IPS-18c (cell line): ENCODE data around the gene C19orf33.
A peak's percentile ranks its signal among the peaks of the same experiment; 100 is the strongest.
"Not testable (repeated sequence)": the region's sequence is repeated elsewhere in the genome, so short reads cannot be mapped to it uniquely, and the experiment has no call there.

Experiments
- H3K4me3 ChIP-seq: 2 replicates; pipeline ENCODE4 v1.7.0; 2013; ENCODE audit warnings: low read depth, mild to moderate bottlenecking, low read length, moderate library complexity; ENCODE audit not compliant: insufficient read depth
- H3K9me3 ChIP-seq: one replicate; pipeline ENCODE4 v1.6.1; 2013; ENCODE audit warnings: mild to moderate bottlenecking, low read length, moderate library complexity; ENCODE audit not compliant: control insufficient read depth, insufficient read depth

Gene C19orf33

DNA sequence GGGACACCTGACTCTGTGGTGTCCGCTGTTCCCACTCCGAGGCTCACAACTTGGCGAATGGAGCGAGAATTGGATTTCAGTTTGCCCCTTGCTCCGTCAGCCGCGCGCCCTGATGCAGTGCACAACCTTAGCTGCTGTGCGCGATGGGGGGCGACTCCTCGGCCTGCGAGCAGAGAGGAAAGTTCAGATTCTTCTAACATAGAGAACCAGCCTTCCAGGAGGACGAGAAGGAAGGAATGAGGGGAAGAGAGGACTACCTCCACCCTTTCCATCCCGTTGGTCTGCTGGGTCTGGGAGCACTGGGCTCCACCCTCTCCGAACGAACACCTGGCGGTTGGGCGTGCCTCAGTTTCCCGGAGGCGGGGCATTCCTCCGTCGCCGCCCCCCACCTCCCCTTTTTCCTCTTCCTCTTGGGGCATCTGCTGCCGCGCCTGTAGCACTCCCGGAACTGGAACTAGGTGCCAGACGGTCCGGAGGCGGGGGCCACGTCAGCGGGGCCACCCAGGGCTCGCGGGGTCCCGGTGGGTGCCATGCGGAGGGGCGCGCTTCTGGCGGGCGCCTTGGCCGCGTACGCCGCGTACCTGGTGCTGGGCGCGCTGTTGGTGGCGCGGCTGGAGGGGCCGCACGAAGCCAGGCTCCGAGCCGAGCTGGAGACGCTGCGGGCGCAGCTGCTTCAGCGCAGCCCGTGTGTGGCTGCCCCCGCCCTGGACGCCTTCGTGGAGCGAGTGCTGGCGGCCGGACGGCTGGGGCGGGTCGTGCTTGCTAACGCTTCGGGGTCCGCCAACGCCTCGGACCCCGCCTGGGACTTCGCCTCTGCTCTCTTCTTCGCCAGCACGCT lies 15.6 kb downstream of the C19orf33 start, which contains the start of gene KCNK6:
Gene KCNK6 (plus strand): TSS at position 425 of the 838 bp plus-strand sequence. CDS start 106 bp downstream, at position 531.
- Histone ChIP-seq H3K9me3 (no peaks in the 10 kb centered on the region), H3K4me3 (peak within 1 kb of the TSS; percentile 71)

DNA sequence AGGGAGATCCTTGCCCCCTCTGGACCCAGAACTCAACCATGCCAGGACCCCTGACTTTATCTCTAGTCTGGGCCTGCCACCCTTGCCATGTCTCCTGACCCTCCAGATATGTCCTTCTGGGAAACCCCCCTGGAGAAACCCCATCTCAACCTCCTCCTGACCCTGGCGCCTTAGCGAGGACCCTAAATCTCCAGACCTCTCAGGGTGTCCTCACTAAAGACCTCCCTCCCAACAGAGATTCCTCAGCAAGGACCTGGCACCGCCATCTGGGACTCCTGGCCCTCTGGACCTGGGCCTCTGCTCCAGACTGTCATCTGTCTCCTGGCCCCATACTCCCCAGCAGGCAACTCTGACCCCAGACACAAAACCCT lies 16.9 kb downstream of the C19orf33 start:
- Histone ChIP-seq H3K4me3 (no peak overlapping the region; the same call in 1 of the 2 replicates), H3K9me3 (no peaks in the 10 kb centered on the region)

DNA sequence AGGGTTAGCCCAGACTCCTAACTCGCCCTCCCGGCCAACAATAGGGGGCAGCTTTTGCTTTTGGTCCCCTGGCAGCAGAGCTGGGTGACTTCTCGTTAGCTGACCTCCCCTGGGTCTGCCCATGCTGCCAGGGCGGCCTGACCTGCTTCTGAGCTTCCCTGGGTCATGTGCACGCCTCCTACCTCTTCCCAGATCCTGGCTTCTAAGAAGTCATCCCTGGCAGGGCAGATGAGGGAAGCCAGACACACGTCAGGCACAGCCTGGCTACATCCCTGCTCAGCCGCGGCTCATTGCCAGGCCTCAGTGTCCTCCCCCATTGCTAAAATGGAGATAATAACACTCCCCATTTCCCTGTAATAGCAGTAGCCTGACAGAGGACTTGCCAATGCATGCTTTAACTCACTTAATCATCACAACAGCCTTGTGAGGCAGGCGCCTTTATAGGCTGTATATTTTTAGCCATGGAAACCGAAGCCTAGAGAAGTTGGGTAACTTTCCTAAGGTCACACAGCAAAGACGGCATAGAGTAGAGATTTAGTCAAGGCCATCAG lies 17.7 kb downstream of the C19orf33 start:
- Histone ChIP-seq H3K9me3 (no peaks in the 10 kb centered on the region), H3K4me3 (no peak overlapping the region)

DNA sequence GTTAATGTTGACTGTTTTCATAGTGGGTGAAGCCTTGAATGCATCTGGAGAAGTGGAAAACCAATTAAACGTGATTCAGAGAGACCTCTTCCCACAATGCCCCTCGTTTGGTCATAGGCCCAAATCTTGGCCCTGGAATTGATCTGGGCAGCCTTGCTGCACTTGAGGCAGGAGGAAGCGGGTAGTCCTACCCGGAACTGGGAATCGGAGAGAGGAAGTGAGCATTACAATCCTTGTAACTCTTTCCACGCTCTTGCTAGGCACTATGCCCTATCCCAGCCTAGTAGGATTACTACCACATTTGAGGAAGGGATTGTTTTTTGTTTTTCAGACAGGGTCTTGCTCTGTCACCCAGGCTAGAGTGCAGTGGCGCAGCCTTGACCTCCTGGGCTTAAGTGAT lies 19.2 kb downstream of the C19orf33 start:
- Histone ChIP-seq H3K9me3 (no peaks in the 10 kb centered on the region), H3K4me3 (no peak overlapping the region)

DNA sequence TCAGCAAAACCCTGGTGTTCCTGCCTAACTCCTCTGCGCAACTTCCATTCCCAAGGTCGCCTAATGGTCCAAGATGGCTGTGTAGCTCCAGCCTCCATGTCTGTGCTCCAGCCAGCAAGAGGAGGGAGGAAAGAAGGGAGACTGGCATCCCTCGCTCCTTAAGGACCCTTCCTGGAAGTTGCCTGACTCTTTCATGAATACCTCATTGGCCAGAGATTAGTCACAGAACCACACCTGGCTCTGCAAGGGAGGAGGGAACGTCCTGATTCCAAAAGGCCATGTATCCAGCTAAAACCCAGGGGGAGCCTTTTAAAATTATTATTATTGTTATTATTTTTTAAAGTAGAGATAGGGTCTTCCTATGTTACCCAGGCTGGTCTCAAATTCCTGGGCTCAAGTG lies 20.4 kb downstream of the C19orf33 start:
- Histone ChIP-seq H3K9me3 (no peaks in the 10 kb centered on the region), H3K4me3 (no peak overlapping the region)

DNA sequence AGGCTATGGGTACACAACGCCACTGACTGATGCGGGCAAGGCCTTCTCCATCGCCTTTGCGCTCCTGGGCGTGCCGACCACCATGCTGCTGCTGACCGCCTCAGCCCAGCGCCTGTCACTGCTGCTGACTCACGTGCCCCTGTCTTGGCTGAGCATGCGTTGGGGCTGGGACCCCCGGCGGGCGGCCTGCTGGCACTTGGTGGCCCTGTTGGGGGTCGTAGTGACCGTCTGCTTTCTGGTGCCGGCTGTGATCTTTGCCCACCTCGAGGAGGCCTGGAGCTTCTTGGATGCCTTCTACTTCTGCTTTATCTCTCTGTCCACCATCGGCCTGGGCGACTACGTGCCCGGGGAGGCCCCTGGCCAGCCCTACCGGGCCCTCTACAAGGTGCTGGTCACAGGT lies 22.5 kb downstream of the C19orf33 start:
- Histone ChIP-seq H3K4me3 (no peak overlapping the region), H3K9me3 (no peaks in the 10 kb centered on the region)

DNA sequence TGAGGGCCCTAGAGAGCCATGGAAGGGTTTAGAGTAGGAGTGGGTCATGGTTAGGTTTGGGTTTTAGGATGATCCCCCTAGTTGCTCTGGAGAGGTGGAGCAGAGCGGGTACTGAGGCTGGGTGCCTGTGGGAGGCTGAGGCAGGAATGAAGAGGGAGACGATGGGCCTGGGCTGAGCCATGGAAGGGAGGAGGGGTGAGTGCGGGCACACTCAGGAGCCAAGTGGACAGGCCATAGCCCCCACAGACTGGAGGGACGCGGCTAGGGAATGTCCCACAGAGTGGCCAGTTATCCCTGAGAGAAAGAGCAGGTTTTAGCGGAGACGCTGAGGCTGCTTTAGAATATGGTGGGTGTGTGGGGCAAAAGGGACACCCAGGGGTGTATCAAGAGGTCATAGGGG lies 25.6 kb downstream of the C19orf33 start:
- no peak overlapping the region for H3K4me3 ChIP-seq
- no peaks in the 10 kb centered on the region for H3K9me3 ChIP-seq

DNA sequence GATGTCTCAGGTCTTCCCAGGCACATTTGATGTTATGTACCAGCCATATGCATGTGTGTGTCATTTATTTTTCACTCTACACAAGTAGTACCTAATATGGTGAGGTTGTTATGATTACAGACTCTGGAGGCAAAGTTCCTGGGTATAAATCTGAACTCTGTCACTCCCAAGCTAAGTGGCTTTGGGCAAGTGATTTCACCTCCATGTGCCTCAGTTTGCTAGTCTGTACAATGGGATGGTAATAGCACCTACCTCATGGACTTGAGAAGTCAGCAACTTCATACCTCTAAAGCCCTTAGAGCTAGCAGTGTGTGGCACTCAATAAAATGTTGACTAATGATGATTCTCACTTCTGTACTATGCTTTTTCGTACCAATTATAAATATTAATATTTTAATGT lies 27.7 kb downstream of the C19orf33 start:
- Histone ChIP-seq H3K4me3 (no peak overlapping the region), H3K9me3 (peaks cover 3% of the 10 kb centered on the region)

DNA sequence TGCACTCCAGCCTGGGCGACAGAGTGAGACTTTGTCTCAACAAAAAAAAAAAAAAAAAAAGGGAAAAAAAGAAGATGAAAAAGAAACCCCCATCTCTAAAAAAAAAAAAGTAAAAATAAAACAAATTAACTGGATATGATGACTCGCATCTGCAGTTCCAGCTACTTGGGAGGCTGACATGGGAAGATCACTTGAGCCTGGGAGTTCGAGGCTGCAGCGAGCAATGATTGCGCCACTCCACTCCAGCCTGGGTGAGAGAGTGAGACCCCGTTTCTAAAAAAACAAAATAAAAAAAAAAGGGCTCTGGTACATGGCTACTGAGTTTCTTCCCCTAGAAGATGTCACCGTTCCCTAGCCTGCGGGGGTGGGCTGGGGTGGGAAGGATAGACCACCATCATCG lies 29.2 kb downstream of the C19orf33 start:
- Histone ChIP-seq H3K9me3 (peaks cover 3% of the 10 kb centered on the region), H3K4me3 (no peak overlapping the region)

DNA sequence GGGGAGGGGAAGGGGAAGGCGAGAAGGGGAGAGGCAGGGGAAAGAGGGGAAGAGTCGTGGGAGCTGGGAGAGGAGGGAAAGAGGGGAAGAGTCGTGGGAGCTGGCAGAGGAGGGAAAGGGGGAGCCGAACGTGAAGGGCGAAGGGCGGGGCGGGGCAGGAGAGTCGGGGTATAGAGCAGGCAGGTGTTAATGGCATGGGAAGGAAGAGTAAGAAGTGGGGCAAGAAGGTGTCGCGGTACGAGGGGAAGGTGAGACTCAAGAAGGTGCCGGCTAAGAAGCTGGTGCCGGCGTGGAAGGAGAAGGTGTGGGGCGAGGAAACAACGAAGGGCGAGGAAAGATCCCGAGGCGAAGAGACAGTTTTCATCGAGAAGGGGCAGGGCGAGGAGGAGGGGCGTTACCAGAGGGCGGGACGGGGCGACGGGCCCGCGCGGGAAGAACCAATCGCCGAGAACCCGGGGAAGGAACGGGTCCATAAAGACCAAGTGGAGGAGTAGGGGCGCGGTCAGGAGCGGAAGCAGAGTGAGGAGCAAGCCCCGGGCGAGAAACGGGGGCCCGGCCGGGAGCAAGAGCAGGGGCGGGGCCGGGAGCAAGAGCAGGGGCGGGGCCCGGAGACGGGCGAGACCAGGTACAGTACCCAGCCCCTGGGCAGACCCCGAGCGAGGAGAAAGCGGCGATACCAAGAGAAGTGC lies 32.0 kb downstream of the C19orf33 start:
- H3K9me3 ChIP-seq, result peaks cover 3% of the 10 kb centered on the region
- peak overlapping the region; percentile 96 for H3K4me3 ChIP-seq

DNA sequence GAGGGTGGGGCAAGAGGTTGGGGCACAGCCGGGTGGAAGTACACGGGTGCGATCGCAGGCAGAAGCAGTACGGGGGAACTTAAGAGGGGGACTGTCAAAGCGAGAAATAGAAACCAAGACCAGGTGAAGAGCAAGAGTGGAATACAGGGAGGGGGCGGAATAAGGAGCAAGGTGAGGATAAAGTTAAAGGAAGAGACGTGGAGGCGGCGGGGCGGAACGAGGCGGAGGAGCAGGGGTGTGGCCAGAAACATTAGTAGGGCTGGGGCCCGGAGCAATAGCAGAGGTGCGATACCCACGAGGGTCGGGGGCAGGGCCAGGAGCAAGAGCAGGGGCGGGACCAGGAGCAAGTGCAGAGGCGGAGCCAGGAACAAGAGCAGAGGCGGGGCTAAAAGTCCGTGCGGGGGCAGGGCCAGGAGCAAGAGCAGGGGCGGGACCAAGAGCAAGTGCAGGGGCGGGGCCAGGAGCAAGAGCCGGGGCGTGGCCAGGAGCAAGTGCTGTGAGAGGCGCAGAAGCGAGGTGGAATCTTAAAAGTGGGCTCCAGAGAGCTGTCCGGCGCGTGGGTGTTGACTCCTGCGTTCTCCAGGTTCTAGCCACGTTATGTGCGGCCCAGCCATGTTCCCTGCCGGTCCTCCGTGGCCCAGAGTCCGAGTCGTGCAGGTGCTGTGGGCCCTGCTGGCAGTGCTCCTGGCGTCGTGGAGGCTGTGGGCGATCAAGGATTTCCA lies 32.7 kb downstream of the C19orf33 start:
- peak overlapping the region; percentile 96 for H3K4me3 ChIP-seq
- peaks cover 3% of the 10 kb centered on the region for H3K9me3 ChIP-seq

DNA sequence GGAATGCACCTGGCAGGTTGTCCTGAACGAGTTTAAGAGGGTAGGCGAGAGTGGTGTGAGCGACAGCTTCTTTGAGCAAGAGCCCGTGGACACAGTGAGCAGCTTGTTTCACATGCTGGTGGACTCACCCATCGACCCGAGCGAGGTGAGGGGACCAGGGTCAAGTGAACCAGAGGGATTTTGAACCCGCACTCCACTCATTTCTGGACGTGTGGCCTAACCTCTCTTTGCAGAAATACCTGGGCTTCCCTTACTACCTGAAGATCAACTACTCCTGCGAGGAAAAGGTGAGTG lies 33.3 kb downstream of the C19orf33 start:
- Histone ChIP-seq H3K9me3 (peaks cover 3% of the 10 kb centered on the region), H3K4me3 (peak overlapping the region; percentile 96)

DNA sequence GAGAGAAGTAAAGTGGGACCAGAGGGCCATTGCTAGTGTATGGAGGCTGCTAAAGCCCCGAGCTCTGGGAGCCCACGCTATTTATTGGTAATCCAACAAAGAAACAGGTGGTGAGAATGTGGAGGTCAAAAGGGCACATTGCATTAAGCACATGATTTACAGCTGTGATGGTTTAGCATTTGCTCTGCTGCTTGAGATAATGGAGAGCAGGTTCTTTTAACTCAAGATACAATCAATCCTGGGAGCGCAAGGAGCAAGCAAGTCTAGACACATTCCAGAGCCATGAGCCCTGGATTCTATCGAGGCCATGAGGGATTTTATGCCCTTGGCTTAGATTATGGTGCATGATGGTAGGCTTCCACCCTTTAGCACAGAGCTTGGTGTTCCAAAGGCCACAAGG lies 35.0 kb downstream of the C19orf33 start:
- H3K4me3 ChIP-seq, H3K9me3 ChIP-seq: not testable (repeated sequence)

DNA sequence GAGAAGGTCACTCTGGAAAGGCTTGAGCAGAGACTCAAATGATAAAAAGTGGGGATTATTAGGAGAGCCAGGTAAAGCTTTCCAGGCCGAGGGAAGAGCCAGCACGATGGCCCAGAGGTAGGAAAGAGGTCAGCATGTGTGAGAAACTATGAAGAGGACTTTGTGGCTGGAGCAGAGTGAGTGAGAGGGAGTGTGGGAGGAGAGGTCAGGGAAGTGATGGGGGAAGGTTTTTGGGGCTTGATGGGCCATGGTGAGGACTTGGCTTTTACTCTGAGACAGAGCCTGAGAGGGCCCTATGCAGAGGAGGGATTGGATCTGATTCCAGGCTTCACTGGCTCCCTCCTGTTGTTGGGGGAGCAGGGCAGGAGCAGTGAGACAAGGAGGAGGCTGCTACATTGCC lies 36.9 kb downstream of the C19orf33 start:
- Histone ChIP-seq H3K4me3 (no peak overlapping the region), H3K9me3 (peaks cover 5% of the 10 kb centered on the region)

DNA sequence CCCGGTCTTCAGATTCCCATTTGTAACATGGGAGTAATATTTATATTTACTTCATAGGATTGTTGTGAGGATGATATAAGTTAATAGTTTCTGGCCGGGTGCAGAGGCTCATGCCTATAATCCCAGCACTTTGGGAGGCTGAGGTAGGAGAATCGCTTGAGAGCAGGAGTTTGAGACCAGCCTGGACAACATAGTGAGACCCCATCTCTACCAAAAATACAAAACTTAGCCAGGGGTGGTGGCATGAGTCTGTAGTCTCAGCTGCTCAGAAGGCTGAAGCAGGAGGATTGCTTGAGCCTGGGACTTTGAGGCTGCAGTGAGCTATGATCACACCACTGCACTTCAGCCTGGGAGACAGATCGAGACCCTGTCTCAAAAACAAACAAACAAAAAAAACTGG lies 42.8 kb downstream of the C19orf33 start:
- H3K9me3 ChIP-seq, result peaks cover 2% of the 10 kb centered on the region
- H3K4me3 ChIP-seq, result no peak overlapping the region

DNA sequence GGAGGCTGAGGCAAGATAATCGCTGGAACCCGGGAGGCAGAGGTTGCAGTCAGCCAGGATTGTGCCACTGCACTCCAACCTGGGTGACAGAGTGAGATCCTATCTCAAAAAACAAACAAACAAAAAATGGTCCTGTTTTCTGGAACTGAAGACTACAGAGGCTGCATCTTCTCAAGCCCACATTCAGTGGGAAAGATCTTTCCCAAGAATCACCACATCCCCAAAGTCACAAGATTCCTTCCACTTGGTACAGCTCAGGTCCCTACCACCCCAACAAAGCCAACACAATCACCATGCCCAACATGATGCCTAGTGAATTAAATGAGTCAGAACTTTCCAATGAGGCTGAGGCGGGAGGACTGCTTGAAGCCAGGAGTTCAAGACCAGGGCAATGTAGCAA lies 46.8 kb downstream of the C19orf33 start:
- no peak overlapping the region for H3K4me3 ChIP-seq

DNA sequence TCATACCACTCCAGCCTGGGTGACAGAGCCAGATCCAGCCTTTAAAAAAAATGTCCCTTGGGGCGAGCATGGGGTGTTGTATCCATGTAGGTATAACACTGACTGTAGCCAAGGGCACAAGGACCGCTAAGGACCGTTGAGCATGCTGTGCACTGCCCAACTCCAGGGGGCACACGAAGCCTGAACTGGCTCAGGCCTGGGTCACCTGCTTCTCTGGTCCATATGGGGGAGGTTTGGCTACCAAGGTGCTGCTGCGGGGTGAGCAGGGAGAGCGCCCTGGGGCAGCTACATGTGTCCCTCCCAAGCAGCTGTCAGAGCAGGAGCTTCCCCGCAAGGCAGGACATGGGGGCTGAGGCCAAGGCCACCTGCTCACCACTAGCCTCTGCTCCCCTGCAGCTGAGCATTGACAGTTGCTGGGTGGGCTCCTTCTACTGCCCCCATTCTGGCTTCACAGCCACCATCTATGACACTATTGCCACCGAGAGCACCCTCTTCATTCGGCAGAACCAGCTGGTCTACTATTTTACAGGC lies 47.9 kb downstream of the C19orf33 start:
- no peak overlapping the region for H3K4me3 ChIP-seq
- no peaks in the 10 kb centered on the region for H3K9me3 ChIP-seq

More for the DNA sequence above, 46.8 kb downstream of the C19orf33 start:
- H3K9me3 ChIP-seq, result no peaks in the 10 kb centered on the region
